Fibroblast of mammary gland (primary cell): ENCODE data around the gene PRLH.
A peak's percentile ranks its signal among the peaks of the same experiment; 100 is the strongest.

ENCODE experiments used
- DNase-seq: peaks from one replicate; pipeline ENCODE4 v3.0.0-alpha.2; 2010; ENCODE audit warnings: low read depth
- H3K4me3 ChIP-seq: 2 replicates; pipeline ENCODE4 v1.5.1; 2011; ENCODE audit warnings: low read depth, mild to moderate bottlenecking, low read length, moderate library complexity; ENCODE audit not compliant: control insufficient read depth
- TF ChIP-seq, protein P1 (sequence below): conservative IDR thresholded peaks from 2 replicates; pipeline ENCODE4 v1.5.1; 2011; ENCODE audit warnings: low read depth, low read length, inconsistent platforms; ENCODE audit not compliant: control insufficient read depth, insufficient read depth

Gene PRLH

DNA sequence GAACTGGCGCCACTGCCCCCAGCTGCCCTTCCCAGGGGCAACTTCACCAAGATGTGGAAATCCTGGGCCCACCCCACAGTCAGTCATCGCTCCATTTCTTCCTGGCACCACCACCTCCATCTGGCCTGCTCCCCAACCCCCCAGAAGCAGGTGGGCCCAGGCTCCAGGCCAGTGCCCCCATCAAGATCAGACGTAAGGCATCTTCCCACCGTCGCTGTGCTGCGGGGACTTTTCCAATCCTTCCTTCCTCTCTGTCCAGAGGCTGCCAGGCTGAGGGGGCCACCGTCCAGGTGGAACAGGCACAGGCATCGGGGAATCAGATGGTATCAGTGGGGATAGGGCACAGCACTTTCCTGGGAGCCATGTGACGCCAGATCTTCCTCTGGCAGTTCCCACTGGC lies 8.1 kb downstream of the PRLH start:
- TF ChIP-seq, protein P1, sequence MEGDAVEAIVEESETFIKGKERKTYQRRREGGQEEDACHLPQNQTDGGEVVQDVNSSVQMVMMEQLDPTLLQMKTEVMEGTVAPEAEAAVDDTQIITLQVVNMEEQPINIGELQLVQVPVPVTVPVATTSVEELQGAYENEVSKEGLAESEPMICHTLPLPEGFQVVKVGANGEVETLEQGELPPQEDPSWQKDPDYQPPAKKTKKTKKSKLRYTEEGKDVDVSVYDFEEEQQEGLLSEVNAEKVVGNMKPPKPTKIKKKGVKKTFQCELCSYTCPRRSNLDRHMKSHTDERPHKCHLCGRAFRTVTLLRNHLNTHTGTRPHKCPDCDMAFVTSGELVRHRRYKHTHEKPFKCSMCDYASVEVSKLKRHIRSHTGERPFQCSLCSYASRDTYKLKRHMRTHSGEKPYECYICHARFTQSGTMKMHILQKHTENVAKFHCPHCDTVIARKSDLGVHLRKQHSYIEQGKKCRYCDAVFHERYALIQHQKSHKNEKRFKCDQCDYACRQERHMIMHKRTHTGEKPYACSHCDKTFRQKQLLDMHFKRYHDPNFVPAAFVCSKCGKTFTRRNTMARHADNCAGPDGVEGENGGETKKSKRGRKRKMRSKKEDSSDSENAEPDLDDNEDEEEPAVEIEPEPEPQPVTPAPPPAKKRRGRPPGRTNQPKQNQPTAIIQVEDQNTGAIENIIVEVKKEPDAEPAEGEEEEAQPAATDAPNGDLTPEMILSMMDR = no peak
- H3K4me3 ChIP-seq = no peak overlapping the region
- no peak for DNase-seq

DNA sequence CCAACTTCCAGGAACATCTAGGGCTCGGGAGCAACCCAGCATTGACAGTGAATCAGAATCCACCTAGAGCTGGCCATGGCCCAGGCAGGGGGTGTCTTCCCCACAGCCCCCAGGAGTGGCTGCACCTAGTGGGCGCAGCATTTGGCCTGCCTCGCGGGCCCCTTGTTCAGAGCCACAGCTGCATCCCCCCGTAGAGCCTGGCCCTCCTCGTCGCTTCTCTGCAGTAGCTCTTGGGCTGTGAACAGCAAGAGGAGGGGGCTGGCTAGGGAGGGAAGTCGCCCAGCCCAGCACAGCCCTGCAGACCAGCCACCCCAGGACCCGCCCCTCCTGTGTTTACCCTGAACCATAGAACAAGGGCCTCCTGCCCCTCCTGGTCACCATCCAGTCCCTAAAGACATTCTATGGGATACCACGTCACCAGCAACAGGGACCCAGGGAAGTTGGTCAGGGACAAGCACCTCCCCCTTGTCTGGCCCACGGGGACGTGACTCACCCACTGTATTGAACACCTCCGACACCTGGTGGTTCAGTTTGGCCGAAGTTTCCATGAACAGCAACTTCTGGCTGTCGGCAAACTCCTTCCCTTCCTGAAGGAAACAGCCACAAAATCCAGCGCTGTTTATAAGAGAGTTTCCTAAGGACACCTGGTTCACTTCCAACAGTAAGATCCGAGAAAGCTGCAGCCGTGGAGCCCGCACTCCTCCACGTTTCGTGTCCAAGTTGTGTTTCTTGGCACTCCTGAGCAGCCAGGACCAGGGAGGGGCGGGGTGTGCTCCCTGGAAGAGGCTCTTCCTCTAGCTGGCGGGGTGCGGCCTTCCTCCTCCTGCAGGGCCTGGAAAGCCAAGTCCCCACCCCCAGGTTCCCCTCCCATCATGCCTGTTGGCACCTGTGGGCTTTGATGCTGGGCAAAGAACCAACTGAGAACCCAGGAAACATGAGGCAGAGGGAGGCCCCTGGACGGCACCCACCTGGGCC lies 8.8 kb downstream of the PRLH start:
- TF ChIP-seq, protein P1 = no peak
- DNase-seq = peak; percentile 30
- no peak overlapping the region for H3K4me3 ChIP-seq

DNA sequence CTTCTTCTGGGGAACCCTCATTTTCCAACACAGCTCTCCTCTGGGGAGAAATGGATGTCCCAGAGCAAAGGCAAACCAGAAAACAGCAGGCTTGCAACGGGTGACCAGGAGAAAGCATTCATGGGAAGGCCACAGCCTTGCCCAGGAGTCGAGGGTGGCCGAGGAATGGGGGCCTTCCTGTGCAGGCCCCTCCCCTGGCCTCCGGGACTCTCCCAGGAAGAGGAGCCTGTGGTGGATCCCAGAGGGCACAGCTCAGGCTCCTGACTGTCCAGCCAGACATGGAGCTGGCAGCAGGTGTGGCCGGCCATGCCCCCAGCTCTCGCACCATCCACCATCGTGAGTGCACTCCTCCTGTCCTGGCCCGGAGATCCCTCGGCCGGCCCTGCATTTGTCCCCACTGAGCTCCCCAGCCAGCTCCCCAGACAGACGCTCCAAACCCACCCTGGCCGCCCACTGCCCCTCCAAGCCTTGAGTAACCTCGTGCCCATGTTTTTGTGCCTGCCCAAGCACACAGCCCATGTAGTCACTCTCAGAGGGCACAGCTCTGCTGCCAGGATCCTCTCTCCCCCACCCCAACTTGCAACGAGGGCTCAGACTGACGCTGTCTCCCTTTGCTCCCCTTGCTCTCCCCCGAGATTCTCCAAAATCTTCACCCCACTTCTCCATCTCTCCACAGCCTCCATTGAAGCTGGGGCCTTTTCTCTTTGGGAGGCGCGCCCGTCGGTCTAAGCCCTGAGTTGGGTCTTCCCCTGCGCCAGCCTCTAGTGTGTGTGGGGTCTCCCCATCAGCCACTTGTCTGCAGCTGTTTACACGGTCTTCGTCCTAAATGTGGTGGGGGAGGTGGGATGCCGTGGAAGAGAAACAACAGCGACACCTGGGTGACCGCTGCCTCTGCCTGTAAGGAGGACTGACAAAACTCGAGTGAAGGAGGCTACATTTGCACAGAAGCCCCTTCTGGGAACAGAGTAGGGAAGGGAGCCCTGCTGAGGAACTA lies 9.8 kb downstream of the PRLH start:
- H3K4me3 ChIP-seq = no peak overlapping the region
- no peak for DNase-seq
- TF ChIP-seq, protein P1 = no peak

DNA sequence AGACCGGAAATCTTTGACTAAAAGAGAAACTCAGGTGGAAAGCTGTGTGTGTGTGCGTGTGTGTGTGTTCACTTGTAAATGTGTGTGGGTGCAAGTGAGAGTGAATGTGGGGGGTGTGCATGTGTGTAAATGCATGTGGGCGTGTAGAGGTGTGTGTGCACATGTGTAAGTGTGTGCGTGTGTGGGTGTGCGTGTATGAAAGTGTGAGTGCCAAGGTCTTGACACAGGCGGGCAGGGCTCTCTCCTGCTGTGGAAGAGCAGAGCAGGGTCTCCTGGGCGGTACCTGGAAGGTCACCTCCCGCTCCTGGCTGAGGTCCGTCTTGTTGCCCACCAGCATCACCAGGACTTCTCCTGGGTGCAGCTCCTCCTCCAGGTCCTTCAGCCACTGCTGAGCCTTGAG lies 10.6 kb downstream of the PRLH start:
- no peak for DNase-seq
- H3K4me3 ChIP-seq = no peak overlapping the region
- TF ChIP-seq, protein P1 = no peak

DNA sequence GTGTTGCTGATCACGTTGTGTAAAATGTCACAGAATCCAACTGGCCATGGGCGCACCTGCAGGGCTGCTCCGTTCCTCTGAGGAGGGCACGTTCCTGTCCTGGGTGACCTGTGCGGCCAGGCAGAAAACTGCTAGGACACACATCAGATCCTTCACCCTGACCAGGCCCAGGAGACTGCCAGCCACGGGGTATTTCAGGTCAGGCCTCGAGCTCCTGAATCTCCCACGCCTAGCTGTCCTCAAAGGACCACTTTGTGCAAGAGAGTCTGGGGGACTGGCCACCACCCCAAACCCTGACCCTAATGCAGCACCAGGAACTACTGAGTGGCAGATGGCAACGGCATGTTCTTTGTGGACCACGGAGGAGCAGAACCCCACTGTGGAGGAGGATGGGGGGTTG lies 11.1 kb downstream of the PRLH start:
- TF ChIP-seq, protein P1 = no peak
- no peak overlapping the region for H3K4me3 ChIP-seq
- DNase-seq = no peak
